GOT3 (cell line): ENCODE results near the gene STEEP1.

Experiments used
- DNase-seq: peaks from one replicate; lab custom pipeline; 2025; ENCODE audit warnings: mixed read lengths; lab: John Stamatoyannopoulos, UW

Gene STEEP1

GRCh38 chrX:119565107-119565663 lies at the start of gene STEEP1:
Gene STEEP1, minus strand, starts transcription at chrX:119565409. Its CDS starts 54 bp downstream, at chrX:119565355.
- DNase-seq, result peak; percentile 17

GRCh38 chrX:119614776-119615175 lies 49.6 kb upstream of the STEEP1 start:
- no peak for DNase-seq

GRCh38 chrX:119607018-119607389 lies 41.8 kb upstream of the STEEP1 start:
- no peak for DNase-seq

- DNase-seq, result peak; percentile 68
Observed at GRCh38 chrX:119606280-119607017, 41.2 kb upstream of the STEEP1 start, which contains the start of gene NKRF. Gene NKRF, minus strand, starts transcription at chrX:119606424.

- DNase-seq, result no peak
Observed at GRCh38 chrX:119605464-119606279, 40.5 kb upstream of the STEEP1 start.

GRCh38 chrX:119604766-119605463 lies 39.7 kb upstream of the STEEP1 start:
- no peak for DNase-seq

GRCh38 chrX:119602701-119603255 lies 37.6 kb upstream of the STEEP1 start:
- no peak for DNase-seq

- no peak for DNase-seq
Observed at GRCh38 chrX:119589810-119590209, 24.6 kb upstream of the STEEP1 start.

GRCh38 chrX:119583431-119584059 lies 18.3 kb upstream of the STEEP1 start:
- no peak for DNase-seq

- no peak for DNase-seq
Observed at GRCh38 chrX:119579414-119579813, 14.2 kb upstream of the STEEP1 start.

GRCh38 chrX:119574394-119575266 lies 9.4 kb upstream of the STEEP1 start, which contains the start of gene UBE2A:
Gene UBE2A, plus strand, starts transcription at chrX:119574563. Its CDS starts 149 bp downstream, at chrX:119574712.
- DNase-seq, result peak; percentile 30

- no peak for DNase-seq
Observed at GRCh38 chrX:119573840-119574393, 8.7 kb upstream of the STEEP1 start.

GRCh38 chrX:119573222-119573621 lies 8.0 kb upstream of the STEEP1 start:
- DNase-seq, result no peak

- no peak for DNase-seq
Observed at GRCh38 chrX:119570351-119570835, 5.2 kb upstream of the STEEP1 start.

- no peak for DNase-seq
Observed at GRCh38 chrX:119552508-119552907, 12.7 kb downstream of the STEEP1 start.

- DNase-seq, result no peak
Observed at GRCh38 chrX:119549327-119550016, 15.7 kb downstream of the STEEP1 start.

GRCh38 chrX:119541188-119541587 lies 24.0 kb downstream of the STEEP1 start:
- no peak for DNase-seq

GRCh38 chrX:119539872-119540271 lies 25.3 kb downstream of the STEEP1 start:
- DNase-seq, result no peak

GRCh38 chrX:119537487-119537886 lies 27.7 kb downstream of the STEEP1 start:
- DNase-seq, result no peak
